Stomach (tissue), 9 donors: ENCODE results near the gene SHFL. TPM values are rescaled to one million over a fixed set of nuclear protein-coding genes. Genes with fewer than 3 reads are reported as not detected.

Experiments
- DNase-seq, 2 donors: peaks; one replicate each; pipeline versions ENCODE4 v3.0.0 to v3.0.0-alpha.2; 2013 to 2019
- H3K27ac ChIP-seq, 5 donors: fragments of 200-600 bp in 4 of 5; sonication (generic) in 4 of 5; one replicate each; pipeline ENCODE4 v1.5.1; 2013 to 2019; ENCODE audit warnings: mild to moderate bottlenecking in 1 of 5, moderate library complexity in 1 of 5
- H3K27me3 ChIP-seq, 3 donors: fragments of 200-600 bp; sonication (generic); one replicate each; pipeline ENCODE4 v1.5.1; 2017 to 2019; ENCODE audit warnings: mixed run types in 1 of 3
- H3K36me3 ChIP-seq, 4 donors: fragments of 200-600 bp; sonication (generic); 1 replicate in 3 of 4; 2 replicates in 1 of 4; pipeline ENCODE4 v1.5.1; 2016 to 2019
- H3K4me1 ChIP-seq, 4 donors: fragments of 200-600 bp; sonication (generic); one replicate each; pipeline ENCODE4 v1.5.1; 2016 to 2019
- H3K4me3 ChIP-seq, 4 donors: fragments of 200-600 bp; sonication (generic) in 3 of 4; one replicate each; pipeline ENCODE4 v1.5.1; 2016 to 2019; ENCODE audit warnings: mild to moderate bottlenecking in 1 of 4
- H3K9me3 ChIP-seq, 4 donors: fragments of 200-600 bp; sonication (generic); one replicate each; pipeline ENCODE4 v1.5.1; 2016 to 2019
- CTCF ChIP-seq, 7 experiments: fragments of 450-650 bp in 4 of 7; fragments of 200-600 bp in 3 of 7; sonication (generic) in 3 of 7; IDR thresholded peaks; one replicate each; pipeline ENCODE4 v1.5.1; 2016 to 2019; ENCODE audit warnings: antibody characterized with exemption in 7 of 7, control low read depth in 2 of 7, mild to moderate bottlenecking in 1 of 7
- EP300 ChIP-seq: sonication (generic); formaldehyde crosslinking; IDR thresholded peaks from one replicate; pipeline ENCODE4 v1.6.1; 2017; ENCODE audit warnings: antibody characterized with exemption
- POLR2A ChIP-seq, 4 donors: fragments of 450-650 bp; IDR thresholded peaks; one replicate each; pipeline ENCODE4 v1.6.1; 2016; ENCODE audit warnings: antibody characterized with exemption in 4 of 4, control low read depth in 2 of 4, mild to moderate bottlenecking in 1 of 4, moderate library complexity in 1 of 4
- POLR2AphosphoS5 ChIP-seq, 3 donors: sonication (generic); formaldehyde crosslinking; IDR thresholded peaks; one replicate each; pipeline ENCODE4 v1.6.1; 2016; ENCODE audit warnings: antibody characterized with exemption in 3 of 3
- WGBS, 5 donors: extraction: QIAGEN DNeasy Blood & Tissue Kit in 3 of 5; methylation state at CpG; one replicate each; pipeline versions ENCODE4 v1.1.5 to v1.1.7; 2013 to 2018; 5-methylcytosine and 5-hydroxymethylcytosine counted together
- intact Hi-C: fragments of 100-400 bp; cut with DNase I; formaldehyde crosslinking; loops from one replicate; pipeline ENCODE4 v1.15.1; 2023; ENCODE audit warnings: low total_unique reads
- polyA plus RNA-seq, 3 donors: library from polyadenylated mRNA; stranded (reverse); fragments of 200-250 nt; gene quantifications; one replicate each; pipeline ENCODE4 v1.2.3, GENCODE V29; 2013
- total RNA-seq, 5 donors: library from RNA; depleted of rRNA; stranded (reverse); fragments of >200 nt; gene quantifications; one replicate each; pipeline versions ENCODE4 v1.1.0 to v1.2.3, GENCODE V29; 2014 to 2016
- donor health status: healthy with polysubstance abuse.
- donor health status: Bipolar disorder and iron deficiency.
- donor health status: healthy.

The SHFL gene
- total and polyA plus RNA-seq, 8 donors: 7.0 to 62.0 (median 25.5) TPM

GRCh38 chr19:10070730-10071446 lies 15.2 kb upstream of the SHFL start:
- Histone ChIP-seq H3K4me1 (no peaks in the 10 kb centered on the region), H3K27ac (no peak overlapping the region), H3K36me3 (no peaks in the 10 kb centered on the region), H3K4me3 (no peak overlapping the region), H3K27me3 (peaks cover 0 to 39% (median 0%) of the 10 kb centered on the region in 3 donors), H3K9me3 (peaks cover 0 to 14% (median 7%) of the 10 kb centered on the region in 4 donors)
- 67 to 76% (median 74%) methylated on average over 17 to 22 of the region's 22 CpGs for WGBS, 5 donors
- no peak for DNase-seq
- intact Hi-C loops: no loop called here
- TF ChIP-seq POLR2A (IDR thresholded peaks at IDR 0.05) (no peak), POLR2AphosphoS5 (IDR thresholded peaks at IDR 0.05) (no peak), EP300 (no peak), CTCF (IDR thresholded peaks at IDR 0.05) (no peak)

GRCh38 chr19:10074153-10074552 lies 12.0 kb upstream of the SHFL start:
- Histone ChIP-seq H3K4me3 (no peak overlapping the region), H3K36me3 (no peaks in the 10 kb centered on the region), H3K27me3 (peaks cover 0 to 23% (median 0%) of the 10 kb centered on the region in 3 donors), H3K9me3 (peaks cover 0 to 14% (median 7%) of the 10 kb centered on the region in 4 donors), H3K27ac (no peak overlapping the region), H3K4me1 (no peaks in the 10 kb centered on the region)
- WGBS, 5 donors: 45 to 77% (median 57%) methylated on average over 2 of the region's 2 CpGs
- TF ChIP-seq CTCF (IDR thresholded peaks at IDR 0.05): peak in 1 of 7 experiments; percentile 13
- TF ChIP-seq POLR2A (IDR thresholded peaks at IDR 0.05): no peak
- no peak for TF ChIP-seq POLR2AphosphoS5 (IDR thresholded peaks at IDR 0.05)
- peak in 1 of 2 donors; percentile 38 for DNase-seq
- intact Hi-C loops: no loop called here

- peaks cover 0 to 17% (median 0%) of the 10 kb centered on the region in 3 donors for H3K27me3 ChIP-seq
- H3K4me1 ChIP-seq: no peaks in the 10 kb centered on the region
- TF ChIP-seq POLR2A (IDR thresholded peaks at IDR 0.05): no peak
- WGBS, 5 donors: 74 to 90% (median 81%) methylated on average over 6 of the region's 6 CpGs
- H3K27ac ChIP-seq: no peak overlapping the region
- no peak for DNase-seq
- H3K9me3 ChIP-seq: peaks cover 0 to 14% (median 7%) of the 10 kb centered on the region in 4 donors
- H3K36me3 ChIP-seq: no peaks in the 10 kb centered on the region
- H3K4me3 ChIP-seq: no peak overlapping the region
- intact Hi-C loops: no loop called here
Measured at GRCh38 chr19:10076535-10076934, 9.6 kb upstream of the SHFL start.

GRCh38 chr19:10078329-10078728 lies 7.8 kb upstream of the SHFL start:
- Histone ChIP-seq H3K9me3 (peaks cover 0 to 11% (median 7%) of the 10 kb centered on the region in 4 donors), H3K4me3 (no peak overlapping the region), H3K36me3 (no peaks in the 10 kb centered on the region), H3K27me3 (peaks cover 0 to 15% (median 0%) of the 10 kb centered on the region in 3 donors), H3K27ac (no peak overlapping the region), H3K4me1 (no peaks in the 10 kb centered on the region)
- intact Hi-C loops: no loop called here
- no peak for DNase-seq
- TF ChIP-seq POLR2AphosphoS5 (IDR thresholded peaks at IDR 0.05): no peak
- no peak for TF ChIP-seq EP300
- no peak for TF ChIP-seq CTCF (IDR thresholded peaks at IDR 0.05)
- TF ChIP-seq POLR2A (IDR thresholded peaks at IDR 0.05): no peak
- WGBS, 5 donors: 64 to 71% (median 68%) methylated on average over 8 of the region's 8 CpGs

GRCh38 chr19:10079031-10079453 lies 7.1 kb upstream of the SHFL start:
- Histone ChIP-seq H3K9me3 (peaks cover 0 to 4% (median 2%) of the 10 kb centered on the region in 4 donors), H3K27ac (no peak overlapping the region), H3K4me3 (no peak overlapping the region), H3K36me3 (no peaks in the 10 kb centered on the region), H3K4me1 (no peaks in the 10 kb centered on the region), H3K27me3 (peaks cover 0 to 15% (median 0%) of the 10 kb centered on the region in 3 donors)
- DNase-seq: no peak
- intact Hi-C loops: no loop called here
- TF ChIP-seq CTCF (IDR thresholded peaks at IDR 0.05): no peak
- TF ChIP-seq POLR2A (IDR thresholded peaks at IDR 0.05): no peak
- no peak for TF ChIP-seq EP300
- no peak for TF ChIP-seq POLR2AphosphoS5 (IDR thresholded peaks at IDR 0.05)
- WGBS, 5 donors: 32 to 48% (median 42%) methylated on average over 4 to 7 of the region's 7 CpGs
